GM19452 (cell line): ENCODE measurements around the gene ERO1B.
"Not testable (repeated sequence)": the region's sequence is repeated elsewhere in the genome, so short reads cannot be mapped to it uniquely, and the experiment has no call there.

ENCODE experiments used
- ATAC-seq: cut with Tn5 transposase; IDR thresholded peaks from one replicate; pipeline ENCODE4 v1.9.1; 2021; ENCODE audit not compliant: unreplicated experiment

The ERO1B gene, protein sequence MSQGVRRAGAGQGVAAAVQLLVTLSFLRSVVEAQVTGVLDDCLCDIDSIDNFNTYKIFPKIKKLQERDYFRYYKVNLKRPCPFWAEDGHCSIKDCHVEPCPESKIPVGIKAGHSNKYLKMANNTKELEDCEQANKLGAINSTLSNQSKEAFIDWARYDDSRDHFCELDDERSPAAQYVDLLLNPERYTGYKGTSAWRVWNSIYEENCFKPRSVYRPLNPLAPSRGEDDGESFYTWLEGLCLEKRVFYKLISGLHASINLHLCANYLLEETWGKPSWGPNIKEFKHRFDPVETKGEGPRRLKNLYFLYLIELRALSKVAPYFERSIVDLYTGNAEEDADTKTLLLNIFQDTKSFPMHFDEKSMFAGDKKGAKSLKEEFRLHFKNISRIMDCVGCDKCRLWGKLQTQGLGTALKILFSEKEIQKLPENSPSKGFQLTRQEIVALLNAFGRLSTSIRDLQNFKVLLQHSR

DNA sequence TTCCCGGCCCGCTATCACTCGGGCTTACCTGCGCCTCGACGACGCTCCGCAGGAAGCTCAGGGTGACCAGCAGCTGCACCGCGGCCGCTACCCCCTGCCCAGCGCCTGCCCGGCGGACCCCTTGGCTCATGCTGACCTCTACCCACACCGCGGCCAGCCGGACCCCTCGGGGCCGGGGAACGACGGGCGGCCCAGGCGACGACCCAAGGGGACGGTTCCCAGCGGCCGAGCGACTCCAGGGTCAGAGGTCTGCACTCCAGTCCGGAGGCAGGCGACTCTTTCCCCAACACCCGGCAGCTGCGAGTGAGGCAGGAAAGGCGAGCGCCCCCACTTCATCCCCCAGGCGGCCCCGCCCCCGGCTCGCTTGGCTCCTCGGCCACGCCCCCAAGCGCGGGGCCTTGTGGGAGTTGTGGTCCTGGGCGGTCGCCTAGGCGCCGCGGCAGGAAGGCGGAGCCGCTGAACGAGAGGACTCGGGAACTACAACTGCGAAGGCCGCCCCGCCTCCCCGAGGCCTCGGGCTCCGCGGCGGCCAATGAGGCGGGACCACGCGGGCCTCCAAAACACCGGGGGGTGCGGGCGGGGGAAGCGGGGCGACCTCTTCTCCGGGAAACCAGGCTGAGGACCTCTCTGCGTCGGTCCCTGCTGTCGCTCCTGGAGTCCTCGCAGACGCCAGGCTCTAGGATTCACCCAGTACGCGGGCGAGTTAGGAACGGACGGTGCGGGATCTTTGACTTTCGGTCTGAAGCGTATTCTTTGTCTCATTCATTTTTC is at the start of gene ERO1B:
ERO1B (minus strand) TSS at position 305 of the 771 bp plus-strand sequence; CDS start at position 130, 175 bp downstream.
- ATAC-seq, result peak; percentile 81

DNA sequence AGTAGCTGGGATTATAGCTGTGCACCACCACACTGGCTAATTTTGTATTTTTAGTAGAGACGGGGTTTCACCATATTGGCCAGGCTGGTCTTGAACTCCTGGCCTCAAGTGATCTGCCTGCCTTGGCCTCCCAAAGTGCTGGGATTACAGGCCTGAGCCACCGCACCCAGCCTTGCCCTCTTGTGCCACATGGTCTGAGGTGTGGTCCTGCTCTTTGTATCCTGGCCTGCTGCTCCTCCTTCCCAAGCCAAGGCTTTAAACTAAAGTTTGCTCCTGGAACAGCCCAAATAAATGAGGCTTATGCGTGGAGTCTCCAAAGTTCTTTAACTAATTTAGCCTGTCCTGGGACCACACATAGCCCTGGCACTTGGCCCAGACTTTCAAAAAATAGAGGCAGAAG is 49.7 kb upstream of the ERO1B start:
- ATAC-seq, result not testable (repeated sequence)

DNA sequence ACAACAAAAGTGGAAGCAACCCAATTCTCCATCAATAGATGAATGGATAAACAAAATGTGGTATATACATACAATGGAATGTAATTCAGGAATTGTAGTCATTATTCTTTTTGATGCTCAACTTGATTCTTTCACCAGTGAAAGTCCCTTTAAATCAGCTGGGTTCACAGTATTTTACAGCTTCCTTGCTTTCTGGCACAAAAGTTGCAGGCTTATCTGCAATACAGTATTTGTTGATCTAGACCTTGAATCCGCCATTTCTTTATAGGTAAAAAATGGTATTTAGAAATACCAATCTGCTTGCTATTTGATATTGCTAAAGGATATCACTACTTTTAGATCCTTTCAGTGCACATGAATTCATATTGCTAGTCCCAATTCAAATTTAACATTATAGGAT is 44.7 kb upstream of the ERO1B start:
- ATAC-seq, result no peak

DNA sequence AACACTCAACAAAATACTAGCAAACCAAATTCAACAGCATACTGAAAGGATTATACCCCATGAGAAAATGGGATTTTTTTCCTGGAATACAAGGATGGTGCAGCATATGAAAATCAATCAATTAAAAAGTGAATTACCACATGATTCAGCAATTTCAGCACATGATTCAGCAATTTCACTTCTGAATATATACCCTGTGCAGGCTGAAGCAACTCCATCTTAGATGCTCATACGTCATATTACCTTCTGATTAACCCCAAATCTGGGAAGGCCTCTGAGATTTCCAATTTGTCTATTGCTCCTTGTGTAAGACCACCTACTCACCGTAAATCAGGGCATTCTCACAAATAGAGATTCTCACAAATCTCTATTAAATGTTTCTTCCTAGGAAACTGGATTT is 43.8 kb upstream of the ERO1B start:
- no peak for ATAC-seq

DNA sequence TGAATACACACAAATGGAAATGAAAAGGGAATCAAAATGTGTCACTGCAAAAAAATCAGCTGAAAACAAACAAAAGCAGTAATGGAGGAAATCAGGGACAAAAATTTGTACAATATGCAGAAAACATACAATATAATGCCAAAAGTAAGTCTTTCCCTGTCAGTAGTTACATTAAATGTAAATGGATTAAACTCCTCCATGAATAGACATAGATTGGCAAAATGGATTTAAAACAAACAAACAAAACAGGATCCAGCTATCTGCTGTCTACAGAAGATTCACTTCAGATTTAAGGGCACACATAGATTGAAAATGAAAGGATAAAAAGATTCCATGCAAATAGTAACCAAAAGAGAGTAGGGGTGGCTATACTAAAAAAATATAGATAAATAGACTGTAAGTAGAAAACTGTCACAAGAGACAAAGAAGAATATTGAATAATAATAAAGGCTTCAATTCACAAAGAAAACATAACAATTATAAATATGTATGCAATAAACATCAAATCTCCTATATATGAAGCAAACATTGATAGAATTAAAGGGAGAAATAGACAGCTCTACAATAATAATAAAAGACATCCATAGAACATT is 42.2 kb upstream of the ERO1B start:
- ATAC-seq, result no peak

DNA sequence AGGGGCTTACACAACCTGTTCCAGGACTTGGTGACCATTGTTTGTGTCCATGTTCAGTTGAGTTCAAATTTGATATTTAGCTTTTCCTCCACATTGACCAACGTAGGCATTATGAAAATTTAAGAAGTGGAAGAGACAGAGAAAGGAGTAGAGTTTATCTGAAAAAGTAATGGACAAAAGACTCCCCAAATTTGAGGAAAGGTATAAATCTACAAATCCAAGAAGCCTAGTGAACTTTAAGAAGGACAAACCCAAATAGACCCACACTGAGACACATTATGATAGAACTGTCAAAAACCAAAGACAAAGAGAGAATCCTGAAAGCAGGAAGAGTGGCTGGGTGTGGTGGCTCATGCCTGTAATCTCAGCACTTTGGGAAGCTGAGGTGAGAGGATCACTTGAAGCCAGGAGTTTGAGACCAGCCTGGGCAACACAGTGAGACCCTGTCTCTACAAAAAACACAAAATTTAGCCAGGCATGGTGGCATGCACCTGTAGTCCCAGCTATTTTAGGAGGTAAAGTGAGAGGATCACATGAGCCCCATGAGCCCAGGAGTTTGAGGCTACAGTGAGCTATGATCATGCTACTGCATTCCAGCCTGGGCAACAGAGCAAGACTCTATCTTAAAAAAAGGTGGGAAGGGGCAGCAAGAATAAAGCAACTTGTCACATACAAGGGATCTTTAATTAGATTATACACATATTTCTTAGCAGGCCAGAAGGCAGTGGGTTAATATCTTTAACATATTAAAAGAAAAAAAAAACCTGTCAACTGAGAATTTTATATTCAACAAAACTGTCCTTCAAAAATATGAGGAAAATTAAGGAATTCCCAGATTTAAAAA is 41.0 kb upstream of the ERO1B start:
- ATAC-seq, result no peak

DNA sequence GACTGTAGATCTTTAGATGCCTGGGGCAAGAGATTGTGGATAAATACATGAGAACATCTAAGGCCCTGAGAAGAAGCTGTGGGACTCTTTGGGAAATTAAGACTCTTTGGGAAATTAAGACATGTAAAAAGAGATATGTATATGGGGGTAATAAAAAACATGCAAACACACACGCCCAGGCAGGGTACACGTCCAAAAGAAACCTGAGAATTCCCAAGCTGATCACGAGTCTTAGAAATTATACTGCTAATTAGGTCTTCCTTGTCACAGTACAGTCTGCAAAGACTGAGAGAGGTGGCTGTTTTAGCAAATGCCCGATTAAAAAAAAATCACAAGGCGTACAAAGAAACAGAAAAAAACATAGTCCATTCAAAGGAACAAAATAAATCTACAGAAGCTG is 39.3 kb upstream of the ERO1B start:
- no peak for ATAC-seq

DNA sequence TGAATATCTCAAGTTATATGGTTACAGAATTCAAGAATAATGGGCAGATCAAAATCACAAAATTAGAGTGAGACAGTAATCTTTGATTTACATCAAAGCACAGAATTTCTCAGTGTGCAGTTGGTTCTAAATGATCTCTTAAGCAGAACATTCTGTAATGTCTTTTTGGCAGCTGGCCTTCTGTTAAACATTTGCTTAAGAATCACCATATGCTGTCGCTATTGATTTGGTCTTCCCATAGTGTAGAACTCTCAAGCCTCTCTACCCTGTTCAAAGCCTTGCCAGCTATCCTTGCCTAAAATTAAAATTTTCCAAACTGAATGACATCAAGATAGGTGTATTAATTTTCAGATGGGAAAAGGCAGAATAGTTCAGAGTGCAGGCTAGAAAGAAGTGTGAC is 38.9 kb upstream of the ERO1B start:
- no peak for ATAC-seq

DNA sequence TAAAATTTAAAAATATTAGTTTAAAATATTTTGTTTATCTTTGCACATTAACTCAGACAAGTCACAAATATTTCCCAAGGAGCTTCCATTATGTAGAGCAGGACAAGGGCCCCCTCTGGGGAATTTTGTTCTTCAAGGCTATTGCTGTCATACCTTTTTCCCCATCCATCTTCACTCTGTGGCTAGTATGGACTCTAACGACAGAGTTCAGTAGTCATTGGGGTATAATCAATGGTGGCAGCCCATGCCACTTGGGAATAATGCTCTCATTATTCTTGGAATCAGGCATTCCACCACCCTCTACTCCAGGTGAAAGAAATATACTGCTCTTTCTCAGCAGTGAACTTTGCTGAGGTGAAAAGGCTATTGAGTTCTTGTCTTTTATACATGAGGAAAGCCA is 38.5 kb upstream of the ERO1B start:
- no peak for ATAC-seq

DNA sequence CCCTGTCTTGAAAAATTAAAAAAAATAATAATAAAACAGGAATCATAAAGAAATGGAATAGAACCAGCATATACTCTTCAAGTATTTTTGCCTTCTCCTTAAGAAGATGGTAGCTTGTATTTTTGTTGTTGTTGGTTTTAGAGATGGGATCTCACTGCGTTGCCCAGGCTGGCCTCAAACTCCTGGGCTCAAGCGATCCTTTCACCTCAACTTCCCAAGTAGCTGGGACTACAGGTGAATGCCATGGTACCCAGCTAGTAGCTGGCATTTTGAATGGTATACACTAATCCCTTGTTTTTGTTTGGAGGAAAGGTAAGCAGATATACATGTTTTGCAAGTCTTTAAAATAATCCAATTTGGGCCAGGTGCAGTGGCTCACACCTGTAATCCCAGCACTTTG is 34.7 kb upstream of the ERO1B start:
- no peak for ATAC-seq

DNA sequence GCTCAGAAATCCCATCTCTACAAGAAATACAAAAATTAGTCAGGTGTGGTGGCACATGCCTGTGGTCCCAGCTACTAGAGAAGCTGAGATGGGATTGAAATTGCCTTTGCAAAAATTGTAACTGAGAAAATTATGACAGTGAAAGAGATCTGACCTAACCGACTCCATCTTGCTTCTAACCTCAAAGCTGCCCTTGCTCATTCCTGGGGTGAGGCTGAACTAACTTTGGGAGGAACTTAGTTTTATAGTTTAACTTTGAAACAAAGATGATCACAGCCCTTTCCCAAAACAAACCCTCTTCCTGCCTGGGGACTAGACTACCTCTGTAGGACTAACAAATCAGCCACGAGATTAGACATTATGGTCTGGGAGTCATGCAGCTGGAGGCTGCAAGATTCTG is 33.8 kb upstream of the ERO1B start:
- ATAC-seq, result no peak

DNA sequence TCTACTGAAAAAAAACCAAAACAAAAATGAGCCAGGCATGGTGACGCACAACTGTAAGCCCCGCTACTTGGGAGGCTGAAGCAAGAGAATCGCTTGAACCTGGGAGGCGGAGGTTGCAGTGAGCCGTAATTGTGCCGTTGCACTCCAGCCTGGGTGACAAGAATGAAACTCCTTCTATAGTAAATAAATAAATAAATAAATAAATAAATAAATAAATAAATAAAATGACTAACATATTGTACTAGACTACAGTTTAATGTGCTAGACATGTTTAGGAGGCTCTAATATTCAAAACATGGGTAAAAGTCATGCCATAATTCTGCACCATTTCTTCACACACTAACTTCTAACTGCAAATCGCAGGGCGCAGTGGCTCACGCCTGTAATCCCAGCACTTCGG is 33.3 kb upstream of the ERO1B start:
- no peak for ATAC-seq

DNA sequence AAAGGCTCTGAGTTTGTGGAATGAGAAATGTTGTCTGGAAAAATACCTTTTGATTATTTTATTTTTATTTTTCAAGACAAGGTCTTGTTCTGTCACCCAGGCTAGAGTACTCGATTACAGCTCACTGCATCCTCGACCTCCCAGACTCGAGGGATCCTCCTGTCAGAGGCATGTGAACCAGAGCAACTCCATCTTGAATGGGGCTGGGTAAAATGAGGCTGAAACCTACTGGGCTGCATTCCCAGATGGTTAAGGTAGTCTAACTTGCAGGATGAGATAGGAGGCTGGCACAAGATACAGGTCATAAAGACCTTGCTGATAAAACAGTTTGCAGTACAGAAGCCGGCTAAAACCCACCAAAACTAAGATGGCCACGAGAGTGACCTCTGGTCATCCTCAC is 32.3 kb upstream of the ERO1B start:
- ATAC-seq, result not testable (repeated sequence)

DNA sequence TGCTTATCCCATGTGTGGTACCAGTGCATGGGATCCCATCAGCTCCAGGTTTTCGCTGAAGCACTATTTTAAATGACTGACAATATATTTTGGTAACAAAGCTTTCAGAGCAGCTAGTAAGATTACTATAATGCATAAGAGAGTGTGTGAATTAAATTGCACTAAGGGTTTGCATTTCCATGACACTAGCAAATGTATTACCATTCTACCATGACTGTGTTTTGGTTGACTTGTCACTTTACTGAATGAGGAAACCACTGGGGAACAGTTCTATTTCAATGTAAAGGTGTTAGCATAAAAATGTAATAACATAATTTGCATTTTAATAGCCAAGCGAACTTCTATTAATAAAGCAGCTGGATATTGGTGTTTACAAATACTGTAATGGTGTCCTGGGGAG is 31.7 kb upstream of the ERO1B start:
- ATAC-seq, result no peak

DNA sequence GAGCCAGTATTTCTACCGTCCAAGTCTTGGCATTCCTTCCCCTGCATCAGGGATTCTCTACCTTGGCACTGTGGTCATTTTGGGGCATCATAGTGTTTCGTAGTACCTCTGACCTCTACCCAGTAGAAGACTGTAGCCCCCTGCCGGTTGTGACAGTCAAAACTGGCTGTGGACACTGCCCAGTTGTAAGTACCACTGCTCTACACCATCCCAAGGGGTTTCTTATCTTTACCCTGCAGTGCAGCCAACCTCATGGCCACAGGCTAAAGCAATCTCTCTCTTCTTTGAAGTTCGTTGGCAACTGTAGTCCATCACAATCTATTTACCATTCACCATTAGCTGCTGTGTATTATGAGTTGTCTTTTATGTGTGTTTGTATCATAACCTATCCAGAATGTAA is 29.3 kb upstream of the ERO1B start:
- ATAC-seq, result no peak

DNA sequence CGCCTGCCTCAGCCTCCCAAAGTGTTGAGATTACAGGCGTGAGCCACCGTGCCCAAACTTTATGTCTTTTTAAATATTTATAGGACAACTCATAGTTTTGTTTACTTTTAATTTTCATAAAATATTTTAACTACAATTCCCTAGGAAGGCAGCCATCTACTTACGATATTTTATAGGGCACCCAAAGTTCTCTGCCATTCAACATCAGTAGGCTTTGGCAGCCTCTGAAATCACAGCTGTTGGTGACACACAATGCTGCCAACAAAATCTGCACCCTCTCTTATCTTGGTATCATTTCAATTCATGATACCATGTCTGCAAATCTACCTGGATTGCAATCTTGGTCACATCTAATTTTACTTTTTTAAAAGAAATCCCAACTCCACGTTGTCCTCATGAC is 27.1 kb upstream of the ERO1B start:
- no peak for ATAC-seq

DNA sequence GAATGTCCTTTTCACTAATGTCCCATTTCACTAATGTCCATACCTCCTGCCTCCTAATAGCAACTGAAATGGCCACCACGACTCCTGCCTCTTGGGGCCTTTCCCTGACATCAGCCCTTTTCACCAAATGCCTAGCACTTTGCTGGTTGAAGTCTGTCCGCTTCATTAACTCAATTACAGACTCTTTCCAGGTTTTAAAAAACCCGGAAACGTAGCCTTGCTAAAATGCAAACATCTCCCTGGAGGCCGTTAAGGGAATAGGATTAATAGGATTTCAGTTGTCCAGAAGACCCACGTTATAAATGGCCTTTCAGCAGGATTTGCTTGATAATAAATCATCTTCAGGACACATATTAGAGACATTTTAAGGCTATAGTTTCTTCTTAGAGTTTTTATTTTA is 25.7 kb upstream of the ERO1B start:
- ATAC-seq, result no peak

DNA sequence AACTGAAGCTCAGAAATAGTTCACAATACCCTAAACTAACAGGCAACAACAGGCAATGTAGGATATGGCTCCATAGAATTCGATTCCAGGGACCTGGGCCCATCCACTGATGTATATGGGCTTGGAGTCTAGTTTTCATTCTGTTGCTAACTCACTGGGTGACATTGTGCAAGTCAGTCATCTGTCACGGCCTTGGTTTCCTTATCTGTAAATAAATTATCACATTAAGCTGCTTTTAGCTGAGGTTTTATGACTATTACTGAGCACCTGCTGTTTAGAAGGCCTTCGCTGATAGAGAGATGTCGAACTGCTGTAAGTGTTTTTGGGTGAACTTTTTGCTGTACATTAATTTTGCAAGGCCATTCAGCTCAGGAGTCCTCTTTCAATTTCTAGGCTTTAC is 22.9 kb upstream of the ERO1B start:
- ATAC-seq, result no peak

DNA sequence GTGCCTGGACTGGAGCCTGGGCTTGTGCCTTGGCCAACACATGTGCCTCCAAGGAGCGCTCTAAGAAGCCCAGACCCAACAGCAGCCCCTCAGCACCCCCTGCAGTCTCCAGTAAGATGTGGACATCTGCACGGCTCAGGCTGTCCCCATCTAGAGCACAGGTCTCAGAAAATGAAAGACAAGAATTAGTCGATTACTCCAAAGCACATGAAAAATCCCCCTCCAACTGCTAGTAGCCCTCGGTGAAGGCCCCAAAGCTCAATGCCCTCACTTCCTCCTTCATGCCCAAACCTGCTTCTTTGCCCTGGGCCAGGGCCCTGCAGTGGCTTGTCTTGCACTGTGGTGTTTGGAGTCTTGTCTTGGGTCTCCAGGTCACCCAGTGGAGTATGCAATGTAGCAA is 21.9 kb upstream of the ERO1B start:
- ATAC-seq, result no peak

DNA sequence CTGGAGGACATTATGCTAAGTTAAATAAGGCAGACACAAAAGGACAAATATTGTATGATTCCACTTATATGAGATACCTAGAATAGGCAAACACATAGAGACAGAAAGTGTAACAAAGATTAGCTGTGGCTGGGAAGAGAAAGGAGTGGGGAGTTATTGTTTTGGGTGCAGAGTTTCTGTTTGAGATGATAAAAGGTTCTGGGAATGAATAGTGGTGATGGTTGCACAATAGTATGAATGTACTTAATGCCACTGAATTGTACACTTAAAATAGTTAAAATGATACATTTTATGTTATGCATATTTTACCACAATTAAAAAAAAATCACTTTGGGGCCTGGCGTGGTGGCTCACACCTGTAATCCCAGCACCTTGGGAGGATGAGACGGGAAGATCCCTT is 21.2 kb upstream of the ERO1B start:
- ATAC-seq, result no peak

DNA sequence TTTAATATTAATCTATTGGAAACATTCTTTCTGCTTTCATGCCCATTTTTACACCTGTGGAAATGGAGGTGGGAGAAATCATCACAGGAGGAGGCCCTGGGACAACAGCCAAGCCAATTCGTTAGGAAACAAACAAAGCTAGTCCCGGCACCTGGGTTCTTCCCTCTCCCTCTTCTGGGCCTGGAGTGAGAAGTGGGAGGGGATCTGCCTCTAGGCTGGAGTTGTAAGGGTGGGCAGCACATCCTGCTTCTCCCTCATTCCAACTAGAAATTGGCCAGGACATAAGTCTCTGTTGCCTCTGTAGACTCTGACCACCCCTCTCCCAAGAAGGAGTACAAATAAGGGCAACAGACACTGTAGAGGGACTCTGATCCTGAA is 20.2 kb upstream of the ERO1B start:
- ATAC-seq, result no peak
